MM.1S (cell line): ENCODE measurements around the gene ACSF3.

Experiments
- DNase-seq: peaks from one replicate; pipeline ENCODE4 v3.0.0-alpha.2; 2015
- H2AFZ ChIP-seq: fragments of 300-600 bp; sonication (generic); 2 replicates; pipeline ENCODE4 v1.6.0; 2016; ENCODE audit warnings: antibody characterized with exemption, low read length
- H3F3A ChIP-seq: fragments of 300-600 bp; sonication (generic); 2 replicates; pipeline ENCODE4 v1.6.1; 2016; ENCODE audit warnings: mild to moderate bottlenecking, antibody characterized with exemption, low read length, moderate library complexity, mixed read lengths; ENCODE audit not compliant: insufficient read depth
- H3K27ac ChIP-seq: fragments of 300-600 bp; sonication (generic); 2 replicates; pipeline ENCODE4 v1.5.1; 2016; ENCODE audit warnings: mild to moderate bottlenecking, low read length
- H3K27me3 ChIP-seq: fragments of 300-600 bp; sonication (generic); replicated peaks from 2 replicates; pipeline ENCODE4 v1.6.0; 2016; ENCODE audit warnings: low read length; ENCODE audit not compliant: insufficient read depth
- H3K36me3 ChIP-seq: fragments of 300-600 bp; sonication (generic); replicated peaks from 2 replicates; pipeline ENCODE4 v1.6.1; 2016; ENCODE audit warnings: mild to moderate bottlenecking, low read length, mixed read lengths; ENCODE audit not compliant: insufficient read depth
- H3K4me1 ChIP-seq: fragments of 300-600 bp; sonication (generic); 2 replicates; pipeline ENCODE4 v1.6.1; 2016; ENCODE audit warnings: low read length, mixed read lengths
- H3K4me2 ChIP-seq: fragments of 300-600 bp; sonication (generic); 2 replicates; pipeline ENCODE4 v1.6.0; 2016; ENCODE audit warnings: low read depth, low read length
- H3K4me3 ChIP-seq: fragments of 300-600 bp; sonication (generic); 2 replicates; pipeline ENCODE4 v1.5.1; 2016; ENCODE audit warnings: low read length, mixed read lengths
- H3K79me2 ChIP-seq: fragments of 300-600 bp; sonication (generic); 2 replicates; pipeline ENCODE4 v1.6.1; 2016; ENCODE audit warnings: mixed run types, low read length, mixed read lengths
- H3K9ac ChIP-seq: fragments of 300-600 bp; sonication (generic); 2 replicates; pipeline ENCODE4 v1.6.1; 2016; ENCODE audit warnings: low read length, mixed read lengths
- H3K9me2 ChIP-seq: fragments of 300-600 bp; sonication (generic); replicated peaks from 2 replicates; pipeline ENCODE4 v1.6.1; 2016; ENCODE audit warnings: mild to moderate bottlenecking, low read length, mixed read lengths; ENCODE audit not compliant: insufficient read depth
- H3K9me3 ChIP-seq: fragments of 300-600 bp; sonication (generic); replicated peaks from 2 replicates; pipeline ENCODE4 v1.6.1; 2016; ENCODE audit warnings: mild to moderate bottlenecking, low read length, mixed read lengths; ENCODE audit not compliant: insufficient read depth
- H4K20me1 ChIP-seq: fragments of 300-600 bp; sonication (generic); 2 replicates; pipeline ENCODE4 v1.6.1; 2016; ENCODE audit warnings: mild to moderate bottlenecking, low read length, moderate library complexity, mixed read lengths; ENCODE audit not compliant: insufficient read depth
- EZH2 ChIP-seq: fragments of 300-600 bp; sonication (generic); optimal IDR thresholded peaks from 2 replicates; pipeline ENCODE3; 2017; ENCODE audit warnings: low read depth, mild to moderate bottlenecking, antibody characterized with exemption, low read length, mixed read lengths
- EZH2phosphoT487 ChIP-seq: fragments of 300-600 bp; sonication (generic); IDR thresholded peaks from 2 replicates; pipeline ENCODE4 v1.6.1; 2018; ENCODE audit warnings: antibody characterized with exemption, low read length
- TF ChIP-seq, protein P1 (sequence below): fragments of 300-600 bp; sonication (generic); IDR thresholded peaks from 2 replicates; pipeline ENCODE4 v1.5.1; 2016; ENCODE audit warnings: antibody characterized with exemption, low read length, mixed read lengths

ACSF3 gene

DNA sequence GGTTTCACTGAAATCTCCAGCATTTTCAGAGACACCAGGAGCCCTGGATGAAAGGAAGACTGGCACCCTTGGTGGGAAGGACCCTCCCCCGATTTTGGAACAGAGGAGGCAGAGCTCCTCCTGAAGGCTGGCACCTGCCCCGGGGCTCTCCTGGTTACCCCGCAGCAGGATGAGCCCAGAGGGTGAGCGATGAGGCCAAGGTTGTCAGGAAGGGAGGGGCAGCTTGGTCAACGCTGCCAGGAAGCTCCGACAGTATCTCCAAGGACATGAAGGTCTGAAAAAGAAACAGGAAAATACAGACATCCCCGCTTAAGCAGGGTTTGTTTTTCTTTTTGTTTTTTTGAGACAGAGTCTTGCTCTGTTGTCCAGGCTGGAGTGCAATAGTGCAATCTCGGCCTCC, 15.5 kb upstream of the ACSF3 start:
- no peak overlapping the region for H3K4me2 ChIP-seq
- no peaks in the 10 kb centered on the region for H4K20me1 ChIP-seq
- H3K27me3 ChIP-seq, result peaks cover 19% of the 10 kb centered on the region
- H3K9ac ChIP-seq, result no peak overlapping the region
- no peak for DNase-seq
- TF ChIP-seq EZH2phosphoT487, result no peak
- TF ChIP-seq, protein P1, sequence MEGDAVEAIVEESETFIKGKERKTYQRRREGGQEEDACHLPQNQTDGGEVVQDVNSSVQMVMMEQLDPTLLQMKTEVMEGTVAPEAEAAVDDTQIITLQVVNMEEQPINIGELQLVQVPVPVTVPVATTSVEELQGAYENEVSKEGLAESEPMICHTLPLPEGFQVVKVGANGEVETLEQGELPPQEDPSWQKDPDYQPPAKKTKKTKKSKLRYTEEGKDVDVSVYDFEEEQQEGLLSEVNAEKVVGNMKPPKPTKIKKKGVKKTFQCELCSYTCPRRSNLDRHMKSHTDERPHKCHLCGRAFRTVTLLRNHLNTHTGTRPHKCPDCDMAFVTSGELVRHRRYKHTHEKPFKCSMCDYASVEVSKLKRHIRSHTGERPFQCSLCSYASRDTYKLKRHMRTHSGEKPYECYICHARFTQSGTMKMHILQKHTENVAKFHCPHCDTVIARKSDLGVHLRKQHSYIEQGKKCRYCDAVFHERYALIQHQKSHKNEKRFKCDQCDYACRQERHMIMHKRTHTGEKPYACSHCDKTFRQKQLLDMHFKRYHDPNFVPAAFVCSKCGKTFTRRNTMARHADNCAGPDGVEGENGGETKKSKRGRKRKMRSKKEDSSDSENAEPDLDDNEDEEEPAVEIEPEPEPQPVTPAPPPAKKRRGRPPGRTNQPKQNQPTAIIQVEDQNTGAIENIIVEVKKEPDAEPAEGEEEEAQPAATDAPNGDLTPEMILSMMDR, result no peak
- no peak for TF ChIP-seq EZH2
- H3K36me3 ChIP-seq, result no peaks in the 10 kb centered on the region
- no peak overlapping the region for H2AFZ ChIP-seq
- H3K4me1 ChIP-seq, result no peaks in the 10 kb centered on the region
- H3F3A ChIP-seq, result no peaks in the 10 kb centered on the region
- no peak overlapping the region for H3K27ac ChIP-seq
- no peaks in the 10 kb centered on the region for H3K9me3 ChIP-seq
- no peak overlapping the region for H3K4me3 ChIP-seq
- H3K9me2 ChIP-seq, result no peaks in the 10 kb centered on the region
- H3K79me2 ChIP-seq, result no peaks in the 10 kb centered on the region

DNA sequence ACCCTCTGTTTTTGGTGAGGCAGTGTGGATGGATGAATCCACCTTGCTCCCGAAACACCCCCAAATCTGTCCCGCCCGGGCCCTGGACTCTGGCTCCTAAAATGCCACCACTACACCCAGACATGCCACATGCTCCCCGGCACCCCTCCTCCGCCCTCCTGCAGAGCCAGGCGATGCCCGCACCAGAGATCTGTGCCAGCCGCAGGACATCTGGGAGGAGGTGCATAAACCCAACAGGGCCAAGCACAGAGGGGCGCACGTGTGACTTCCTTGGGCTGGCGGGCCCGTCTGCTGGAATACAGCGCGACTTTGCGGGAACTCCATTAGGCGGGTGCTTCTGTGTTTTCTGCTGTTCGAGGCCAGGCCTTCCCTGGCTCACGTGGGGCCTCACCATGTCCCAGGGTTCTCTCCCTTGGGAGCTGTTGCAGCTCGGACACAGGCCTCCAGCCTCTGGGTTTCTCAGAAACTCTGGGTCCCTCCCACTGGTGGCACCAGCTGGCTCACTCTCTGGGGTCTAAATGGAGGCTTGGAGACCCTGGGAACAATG, 14.1 kb upstream of the ACSF3 start:
- Histone ChIP-seq H3K36me3 (no peaks in the 10 kb centered on the region), H3K9me2 (no peaks in the 10 kb centered on the region), H4K20me1 (no peaks in the 10 kb centered on the region), H3K4me1 (no peaks in the 10 kb centered on the region), H3K4me3 (no peak overlapping the region), H3K9ac (no peak overlapping the region), H3K27ac (no peak overlapping the region), H3K9me3 (no peaks in the 10 kb centered on the region), H3K4me2 (no peak overlapping the region), H3F3A (no peaks in the 10 kb centered on the region), H3K27me3 (peaks cover 19% of the 10 kb centered on the region), H3K79me2 (no peaks in the 10 kb centered on the region), H2AFZ (no peak overlapping the region)
- TF ChIP-seq, protein P1, result no peak
- no peak for TF ChIP-seq EZH2phosphoT487
- no peak for TF ChIP-seq EZH2
- DNase-seq, result no peak

DNA sequence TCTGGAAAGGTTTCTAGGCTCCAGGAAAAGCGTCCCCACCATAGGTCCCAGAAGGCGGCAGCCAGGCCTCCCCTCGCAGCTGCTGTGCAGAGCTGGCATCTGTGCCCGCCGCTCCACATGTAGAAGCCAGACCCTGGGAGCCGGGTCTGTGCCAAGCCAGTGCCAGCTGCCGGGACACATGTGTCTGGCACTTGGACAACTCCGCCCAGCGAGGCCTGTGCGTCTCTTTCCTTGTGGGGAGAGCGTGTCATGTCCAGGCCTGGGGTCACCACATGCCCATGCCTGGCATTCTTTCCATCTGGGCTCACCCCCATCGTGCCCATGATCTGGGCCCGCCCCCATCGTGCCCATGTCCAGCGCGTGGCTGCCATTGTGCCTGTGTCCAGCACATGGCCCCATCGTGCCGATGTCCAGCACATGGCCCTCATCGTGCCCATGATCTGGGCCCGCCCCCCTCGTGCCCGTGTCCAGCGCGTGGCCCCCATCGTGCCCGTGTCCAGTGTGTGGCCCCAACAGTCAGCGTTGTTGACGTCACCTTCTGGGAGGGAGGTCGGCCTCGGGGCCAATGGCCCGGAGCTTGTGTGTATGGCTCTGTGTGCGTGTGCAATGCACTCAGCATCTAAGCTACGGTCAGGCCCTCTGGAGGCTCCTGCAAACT, 13.3 kb upstream of the ACSF3 start:
- no peak overlapping the region for H2AFZ ChIP-seq
- DNase-seq, result no peak
- no peaks in the 10 kb centered on the region for H4K20me1 ChIP-seq
- H3K4me1 ChIP-seq, result no peaks in the 10 kb centered on the region
- H3K9ac ChIP-seq, result no peak overlapping the region
- TF ChIP-seq EZH2 (no peak), EZH2phosphoT487 (no peak)
- TF ChIP-seq, protein P1, result no peak
- H3K27ac ChIP-seq, result no peak overlapping the region
- H3K9me3 ChIP-seq, result no peaks in the 10 kb centered on the region
- H3K4me2 ChIP-seq, result no peak overlapping the region
- no peaks in the 10 kb centered on the region for H3K79me2 ChIP-seq
- no peaks in the 10 kb centered on the region for H3F3A ChIP-seq
- no peak overlapping the region for H3K4me3 ChIP-seq
- H3K27me3 ChIP-seq, result peaks cover 19% of the 10 kb centered on the region
- no peaks in the 10 kb centered on the region for H3K36me3 ChIP-seq
- H3K9me2 ChIP-seq, result no peaks in the 10 kb centered on the region
